Measurements from ENCODE around the gene ZCCHC17.
A peak's percentile ranks its signal among the peaks of the same experiment; 100 is the strongest.

DNA sequence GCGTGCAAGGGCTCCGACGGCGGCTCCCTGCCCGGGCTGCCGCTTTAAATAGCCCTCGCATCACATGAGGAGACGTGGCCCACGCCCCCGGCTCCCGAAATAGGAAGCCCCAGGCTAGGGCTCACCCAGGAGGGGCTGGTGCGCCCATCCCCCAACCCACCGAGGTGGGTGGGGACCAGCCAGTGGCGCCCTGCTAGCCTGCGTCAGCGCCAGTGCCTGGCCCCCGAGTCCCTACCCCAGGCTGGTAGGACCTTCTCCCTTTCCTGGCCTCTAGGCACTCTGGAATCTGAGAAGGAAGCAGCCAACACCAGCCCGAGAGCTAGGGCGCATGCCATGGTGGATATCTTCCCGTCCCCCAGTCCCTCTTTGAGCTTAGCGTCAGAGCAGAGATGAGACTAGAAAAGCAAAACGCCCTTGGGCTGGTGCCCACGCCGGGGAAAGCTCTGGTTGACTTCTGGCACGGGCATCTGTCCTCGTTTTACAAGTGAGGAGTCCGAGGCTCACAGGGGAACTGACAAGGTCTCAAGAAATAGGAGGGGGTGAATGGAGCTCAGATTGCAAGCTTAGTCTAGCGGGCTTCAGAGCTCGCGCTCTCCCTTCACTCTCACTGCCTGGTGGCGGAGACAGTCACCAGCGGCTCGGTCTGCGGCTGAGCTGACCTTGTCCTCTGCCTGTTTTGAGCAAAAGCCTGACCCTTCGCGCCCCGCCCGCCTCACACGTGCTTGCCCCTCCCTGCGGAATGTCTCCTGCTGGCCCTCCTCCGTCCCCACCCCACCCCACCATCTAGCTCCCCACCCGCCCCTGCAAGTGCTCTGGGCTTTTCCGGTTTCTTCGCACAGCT lies 76.4 kb downstream of the ZCCHC17 start, which contains the start of gene FABP3:
- TF ChIP-seq, protein P1, sequence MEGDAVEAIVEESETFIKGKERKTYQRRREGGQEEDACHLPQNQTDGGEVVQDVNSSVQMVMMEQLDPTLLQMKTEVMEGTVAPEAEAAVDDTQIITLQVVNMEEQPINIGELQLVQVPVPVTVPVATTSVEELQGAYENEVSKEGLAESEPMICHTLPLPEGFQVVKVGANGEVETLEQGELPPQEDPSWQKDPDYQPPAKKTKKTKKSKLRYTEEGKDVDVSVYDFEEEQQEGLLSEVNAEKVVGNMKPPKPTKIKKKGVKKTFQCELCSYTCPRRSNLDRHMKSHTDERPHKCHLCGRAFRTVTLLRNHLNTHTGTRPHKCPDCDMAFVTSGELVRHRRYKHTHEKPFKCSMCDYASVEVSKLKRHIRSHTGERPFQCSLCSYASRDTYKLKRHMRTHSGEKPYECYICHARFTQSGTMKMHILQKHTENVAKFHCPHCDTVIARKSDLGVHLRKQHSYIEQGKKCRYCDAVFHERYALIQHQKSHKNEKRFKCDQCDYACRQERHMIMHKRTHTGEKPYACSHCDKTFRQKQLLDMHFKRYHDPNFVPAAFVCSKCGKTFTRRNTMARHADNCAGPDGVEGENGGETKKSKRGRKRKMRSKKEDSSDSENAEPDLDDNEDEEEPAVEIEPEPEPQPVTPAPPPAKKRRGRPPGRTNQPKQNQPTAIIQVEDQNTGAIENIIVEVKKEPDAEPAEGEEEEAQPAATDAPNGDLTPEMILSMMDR (IDR thresholded peaks at IDR 0.05), result no peak
- TF ChIP-seq NR3C1 (CRISPR knock-in tag; conservative IDR thresholded peaks at IDR 0.05; ENCODE audit: low read depth), result no peak
- TF ChIP-seq TP53 (CRISPR knock-in tag; IDR thresholded peaks at IDR 0.05), result 0 out of 2 replicates have a peak, but pooled peaks have one; percentile 39
- TF ChIP-seq, protein P2, sequence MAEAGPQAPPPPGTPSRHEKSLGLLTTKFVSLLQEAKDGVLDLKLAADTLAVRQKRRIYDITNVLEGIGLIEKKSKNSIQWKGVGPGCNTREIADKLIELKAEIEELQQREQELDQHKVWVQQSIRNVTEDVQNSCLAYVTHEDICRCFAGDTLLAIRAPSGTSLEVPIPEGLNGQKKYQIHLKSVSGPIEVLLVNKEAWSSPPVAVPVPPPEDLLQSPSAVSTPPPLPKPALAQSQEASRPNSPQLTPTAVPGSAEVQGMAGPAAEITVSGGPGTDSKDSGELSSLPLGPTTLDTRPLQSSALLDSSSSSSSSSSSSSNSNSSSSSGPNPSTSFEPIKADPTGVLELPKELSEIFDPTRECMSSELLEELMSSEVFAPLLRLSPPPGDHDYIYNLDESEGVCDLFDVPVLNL (CRISPR knock-in tag; IDR thresholded peaks at IDR 0.05; ENCODE audit: borderline replicate concordance, low read depth), result no peak
- TF ChIP-seq, protein P3, sequence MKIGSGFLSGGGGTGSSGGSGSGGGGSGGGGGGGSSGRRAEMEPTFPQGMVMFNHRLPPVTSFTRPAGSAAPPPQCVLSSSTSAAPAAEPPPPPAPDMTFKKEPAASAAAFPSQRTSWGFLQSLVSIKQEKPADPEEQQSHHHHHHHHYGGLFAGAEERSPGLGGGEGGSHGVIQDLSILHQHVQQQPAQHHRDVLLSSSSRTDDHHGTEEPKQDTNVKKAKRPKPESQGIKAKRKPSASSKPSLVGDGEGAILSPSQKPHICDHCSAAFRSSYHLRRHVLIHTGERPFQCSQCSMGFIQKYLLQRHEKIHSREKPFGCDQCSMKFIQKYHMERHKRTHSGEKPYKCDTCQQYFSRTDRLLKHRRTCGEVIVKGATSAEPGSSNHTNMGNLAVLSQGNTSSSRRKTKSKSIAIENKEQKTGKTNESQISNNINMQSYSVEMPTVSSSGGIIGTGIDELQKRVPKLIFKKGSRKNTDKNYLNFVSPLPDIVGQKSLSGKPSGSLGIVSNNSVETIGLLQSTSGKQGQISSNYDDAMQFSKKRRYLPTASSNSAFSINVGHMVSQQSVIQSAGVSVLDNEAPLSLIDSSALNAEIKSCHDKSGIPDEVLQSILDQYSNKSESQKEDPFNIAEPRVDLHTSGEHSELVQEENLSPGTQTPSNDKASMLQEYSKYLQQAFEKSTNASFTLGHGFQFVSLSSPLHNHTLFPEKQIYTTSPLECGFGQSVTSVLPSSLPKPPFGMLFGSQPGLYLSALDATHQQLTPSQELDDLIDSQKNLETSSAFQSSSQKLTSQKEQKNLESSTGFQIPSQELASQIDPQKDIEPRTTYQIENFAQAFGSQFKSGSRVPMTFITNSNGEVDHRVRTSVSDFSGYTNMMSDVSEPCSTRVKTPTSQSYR (CRISPR knock-in tag; IDR thresholded peaks at IDR 0.05), result no peak
- TF ChIP-seq, protein P4, sequence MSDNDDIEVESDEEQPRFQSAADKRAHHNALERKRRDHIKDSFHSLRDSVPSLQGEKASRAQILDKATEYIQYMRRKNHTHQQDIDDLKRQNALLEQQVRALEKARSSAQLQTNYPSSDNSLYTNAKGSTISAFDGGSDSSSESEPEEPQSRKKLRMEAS (CRISPR knock-in tag; IDR thresholded peaks at IDR 0.05), result peak; percentile 70
- TF ChIP-seq NFYB (CRISPR knock-in tag; conservative IDR thresholded peaks at IDR 0.05; ENCODE audit: low read depth), result 0 out of 2 replicates have a peak, but pooled peaks have one; percentile 10

Data from WTC11 (cell line).